ENCODE data around the gene NFX1. TPM values are rescaled to one million over a fixed set of nuclear protein-coding genes. Genes with fewer than 3 reads are reported as not detected.
"Not testable (repeated sequence)": the region's sequence is repeated elsewhere in the genome, so short reads cannot be mapped to it uniquely, and the experiment has no call there.

NFX1 gene
- total and polyA plus RNA-seq, 10 of the 15 experiments (the other 5 are each of a cell fraction or from before 2014, with no cell fraction given), result 11.9 to 45.1 (median 36.1) TPM

GRCh38 chr9:33364127-33364526 is 73.8 kb downstream of the NFX1 start:
- Histone ChIP-seq H3K4me1 (ENCODE audit: control insufficient read depth, insufficient read depth, low read length) (no peaks in the 10 kb centered on the region), H3K9me3 (replicated peaks; ENCODE audit: control insufficient read depth, insufficient read depth, low read length) (no peaks in the 10 kb centered on the region), H3K4me3 (no peak overlapping the region), H2AFZ (ENCODE audit: control insufficient read depth, low read depth, low read length) (no peak overlapping the region), H3K9ac (ENCODE audit: control insufficient read depth, insufficient read depth, low read length) (no peak overlapping the region), H3K4me2 (ENCODE audit: control insufficient read depth, insufficient read depth) (no peak overlapping the region), H3K27ac (ENCODE audit: control insufficient read depth, insufficient read depth) (no peak overlapping the region), H3K79me2 (ENCODE audit: control insufficient read depth, insufficient read depth, low read length) (no peaks in the 10 kb centered on the region), H4K20me1 (ENCODE audit: control insufficient read depth, insufficient read depth) (no peaks in the 10 kb centered on the region), H3K36me3 (ENCODE audit: control insufficient read depth in 2 of 2, insufficient read depth in 2 of 2, low read length in 1 of 2) (peaks cover 18 to 23% of the 10 kb centered on the region in 2 experiments), H3K27me3 (replicated peaks in 1 of 2; ENCODE audit: control insufficient read depth in 2 of 2, insufficient read depth in 2 of 2, low read length in 1 of 2) (no peaks in the 10 kb centered on the region)
- DNase-seq (ENCODE audit: low read depth, low spot score) (no peak), FAIRE-seq (no peak), ATAC-seq (no peak)
- in situ Hi-C loops (cut with MboI), result no loop called here
- ChIA-PET SMC1A (ENCODE audit: uncharacterized antibody, unreplicated experiment) (no interaction called here), RAD21 (ENCODE audit: unreplicated experiment) (no interaction called here), POLR2A (no interaction called here), CTCF (interaction anchor here (1.7 kb wide), 1 partner anchor 9 kb away, joined by 4 read pairs; no protein-coding TSS in a partner anchor)
- no peak for TF ChIP-seq RBBP5 (conservative IDR thresholded peaks at IDR 0.05)
- no peak for TF ChIP-seq ZZZ3 (IDR thresholded peaks at IDR 0.05; ENCODE audit: control insufficient read depth, insufficient read length, low read depth)
- no peak for TF ChIP-seq RFX5 (IDR thresholded peaks at IDR 0.05; ENCODE audit: low read depth, low read length)
- TF ChIP-seq JUND (IDR thresholded peaks at IDR 0.05; ENCODE audit: low read depth, low read length), result no peak
- TF ChIP-seq, protein P1, sequence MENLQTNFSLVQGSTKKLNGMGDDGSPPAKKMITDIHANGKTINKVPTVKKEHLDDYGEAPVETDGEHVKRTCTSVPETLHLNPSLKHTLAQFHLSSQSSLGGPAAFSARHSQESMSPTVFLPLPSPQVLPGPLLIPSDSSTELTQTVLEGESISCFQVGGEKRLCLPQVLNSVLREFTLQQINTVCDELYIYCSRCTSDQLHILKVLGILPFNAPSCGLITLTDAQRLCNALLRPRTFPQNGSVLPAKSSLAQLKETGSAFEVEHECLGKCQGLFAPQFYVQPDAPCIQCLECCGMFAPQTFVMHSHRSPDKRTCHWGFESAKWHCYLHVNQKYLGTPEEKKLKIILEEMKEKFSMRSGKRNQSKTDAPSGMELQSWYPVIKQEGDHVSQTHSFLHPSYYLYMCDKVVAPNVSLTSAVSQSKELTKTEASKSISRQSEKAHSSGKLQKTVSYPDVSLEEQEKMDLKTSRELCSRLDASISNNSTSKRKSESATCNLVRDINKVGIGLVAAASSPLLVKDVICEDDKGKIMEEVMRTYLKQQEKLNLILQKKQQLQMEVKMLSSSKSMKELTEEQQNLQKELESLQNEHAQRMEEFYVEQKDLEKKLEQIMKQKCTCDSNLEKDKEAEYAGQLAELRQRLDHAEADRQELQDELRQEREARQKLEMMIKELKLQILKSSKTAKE (IDR thresholded peaks at IDR 0.05; ENCODE audit: low read depth, poor library complexity, severe bottlenecking), result no peak
- no peak for TF ChIP-seq HDAC2 (IDR thresholded peaks at IDR 0.05)
- TF ChIP-seq KDM1A (IDR thresholded peaks at IDR 0.05; ENCODE audit: borderline replicate concordance), result no peak
- TF ChIP-seq HDGF (IDR thresholded peaks at IDR 0.05), result no peak
- TF ChIP-seq BHLHE40 (IDR thresholded peaks at IDR 0.05; ENCODE audit: borderline replicate concordance in 1 of 2, low read depth in 2 of 2, low read length in 1 of 2), result no peak
- TF ChIP-seq MTA3 (IDR thresholded peaks at IDR 0.05; ENCODE audit: borderline replicate concordance, low read length), result no peak
- TF ChIP-seq MEF2B (IDR thresholded peaks at IDR 0.05; ENCODE audit: partially characterized antibody, poor library complexity, severe bottlenecking), result no peak
- TF ChIP-seq YY1 (IDR thresholded peaks at IDR 0.05; ENCODE audit: low read depth, low read length), result no peak
- TF ChIP-seq, protein P2, sequence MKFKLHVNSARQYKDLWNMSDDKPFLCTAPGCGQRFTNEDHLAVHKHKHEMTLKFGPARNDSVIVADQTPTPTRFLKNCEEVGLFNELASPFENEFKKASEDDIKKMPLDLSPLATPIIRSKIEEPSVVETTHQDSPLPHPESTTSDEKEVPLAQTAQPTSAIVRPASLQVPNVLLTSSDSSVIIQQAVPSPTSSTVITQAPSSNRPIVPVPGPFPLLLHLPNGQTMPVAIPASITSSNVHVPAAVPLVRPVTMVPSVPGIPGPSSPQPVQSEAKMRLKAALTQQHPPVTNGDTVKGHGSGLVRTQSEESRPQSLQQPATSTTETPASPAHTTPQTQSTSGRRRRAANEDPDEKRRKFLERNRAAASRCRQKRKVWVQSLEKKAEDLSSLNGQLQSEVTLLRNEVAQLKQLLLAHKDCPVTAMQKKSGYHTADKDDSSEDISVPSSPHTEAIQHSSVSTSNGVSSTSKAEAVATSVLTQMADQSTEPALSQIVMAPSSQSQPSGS (IDR thresholded peaks at IDR 0.05; ENCODE audit: low read length), result no peak
- TF ChIP-seq IKZF1 (conservative IDR thresholded peaks at IDR 0.05), result no peak
- TF ChIP-seq EGR1 (IDR thresholded peaks at IDR 0.05; ENCODE audit: borderline replicate concordance in 1 of 2, low read depth in 2 of 2, low read length in 2 of 2), result no peak
- intact Hi-C loops (cut with micrococcal nuclease; ENCODE audit: unreplicated experiment), result no loop called here
- 94% methylated on average over 2 of the region's 2 CpGs for WGBS (ENCODE audit: insufficient coverage, insufficient replicate concordance, low lambda C conversion rate, missing lambda C conversion rate)
- BruUV-seq (replicated peaks), result no TSS peak

DNA sequence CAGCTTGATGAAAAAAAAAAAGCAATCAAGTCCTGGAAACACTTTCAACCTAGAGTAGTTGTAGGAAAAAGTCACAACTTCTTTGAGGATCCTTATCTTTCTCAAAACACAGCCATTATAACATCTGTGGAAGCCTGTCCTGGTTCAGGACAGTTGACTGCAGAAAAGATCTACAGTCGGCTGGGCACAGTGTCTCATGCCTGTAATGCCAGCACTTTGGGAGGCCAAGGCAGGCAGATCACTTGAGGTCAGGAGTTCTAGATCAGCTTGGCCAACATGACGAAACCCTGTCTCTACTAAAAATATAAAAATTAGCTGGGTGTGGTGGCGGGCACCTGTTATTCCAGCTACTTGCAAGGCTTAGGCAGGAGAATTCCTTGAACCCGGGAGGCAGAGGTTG is 74.5 kb downstream of the NFX1 start:
- WGBS (ENCODE audit: insufficient coverage, insufficient replicate concordance, low lambda C conversion rate, missing lambda C conversion rate), result 95% methylated on average over 4 of the region's 4 CpGs
- H3K9me3 ChIP-seq (replicated peaks; ENCODE audit: control insufficient read depth, insufficient read depth, low read length); H4K20me1 ChIP-seq (ENCODE audit: control insufficient read depth, insufficient read depth); SMC1A ChIA-PET (ENCODE audit: uncharacterized antibody, unreplicated experiment); intact Hi-C loops (cut with micrococcal nuclease; ENCODE audit: unreplicated experiment); H2AFZ ChIP-seq (ENCODE audit: control insufficient read depth, low read depth, low read length); H3K4me1 ChIP-seq (ENCODE audit: control insufficient read depth, insufficient read depth, low read length); DNase-seq (ENCODE audit: low read depth, low spot score); FAIRE-seq; H3K9ac ChIP-seq (ENCODE audit: control insufficient read depth, insufficient read depth, low read length); ATAC-seq; POLR2A ChIA-PET; H3K79me2 ChIP-seq (ENCODE audit: control insufficient read depth, insufficient read depth, low read length); in situ Hi-C loops (cut with MboI); H3K4me3 ChIP-seq; RAD21 ChIA-PET (ENCODE audit: unreplicated experiment); H3K27me3 ChIP-seq (replicated peaks in 1 of 2; ENCODE audit: control insufficient read depth in 2 of 2, insufficient read depth in 2 of 2, low read length in 1 of 2); H3K4me2 ChIP-seq (ENCODE audit: control insufficient read depth, insufficient read depth); H3K27ac ChIP-seq (ENCODE audit: control insufficient read depth, insufficient read depth): not testable (repeated sequence)
- BruUV-seq (replicated peaks), result TSS peak; percentile 10
- CTCF ChIA-PET, result interaction anchor here (0.7 to 1.7 kb wide), 3 partner anchors 9 to 78 kb away, joined by 4 to 5 read pairs (median 4); no protein-coding TSS in a partner anchor
- H3K36me3 ChIP-seq (ENCODE audit: control insufficient read depth in 2 of 2, insufficient read depth in 2 of 2, low read length in 1 of 2), result peaks cover 19 to 23% of the 10 kb centered on the region in 2 experiments

Data from GM12878 (cell line).